Kidney (tissue), 14 donors: ENCODE measurements around the gene PRKAG2. TPM values are rescaled to one million over a fixed set of nuclear protein-coding genes. Genes with fewer than 3 reads are reported as not detected.

Experiments used
- DNase-seq, 5 donors: peaks; one replicate each; pipeline ENCODE4 v3.0.0-alpha.2; 2013 to 2020
- FAIRE-seq: peaks from 2 replicates; lab custom pipeline; 2012; peaks lifted over from hg19 to GRCh38; lab: Jason Lieb, UNC
- H3K27ac ChIP-seq, 2 donors: one replicate each; pipeline ENCODE4 v1.7.0; 2013; ENCODE audit warnings: low read depth in 2 of 2, low read length in 2 of 2, inconsistent platforms in 1 of 2
- H3K27me3 ChIP-seq: one replicate; pipeline ENCODE4 v1.7.1; 2013; ENCODE audit warnings: low read length, inconsistent platforms; ENCODE audit not compliant: control insufficient read depth, insufficient read depth
- H3K36me3 ChIP-seq, 3 donors: one replicate each; pipeline versions ENCODE4 v1.7.0 to v1.7.1; 2013; ENCODE audit warnings: low read length in 3 of 3, control low read depth in 1 of 3, inconsistent platforms in 1 of 3; ENCODE audit not compliant: insufficient read depth in 3 of 3, control insufficient read depth in 2 of 3
- H3K4me1 ChIP-seq, 3 donors: one replicate each; pipeline versions ENCODE4 v1.7.0 to v1.7.1; 2013; ENCODE audit warnings: low read length in 3 of 3, inconsistent platforms in 1 of 3, low read depth in 1 of 3; ENCODE audit not compliant: control insufficient read depth in 2 of 3, insufficient read depth in 2 of 3
- H3K4me3 ChIP-seq, 3 donors: one replicate each; pipeline versions ENCODE4 v1.7.0 to v1.8.1; 2013; ENCODE audit warnings: low read length in 3 of 3, control low read depth in 1 of 3, inconsistent platforms in 1 of 3
- H3K9ac ChIP-seq, 3 donors: one replicate each; pipeline versions ENCODE4 v1.7.0 to v1.7.1; 2013; ENCODE audit warnings: low read length in 3 of 3, control low read depth in 1 of 3, inconsistent platforms in 1 of 3
- H3K9me3 ChIP-seq, 3 donors: one replicate each; pipeline versions ENCODE4 v1.7.0 to v1.7.1; 2013; ENCODE audit warnings: low read length in 3 of 3, control low read depth in 1 of 3, inconsistent platforms in 1 of 3; ENCODE audit not compliant: control insufficient read depth in 2 of 3, insufficient read depth in 1 of 3
- CTCF ChIP-seq: IDR thresholded peaks from 3 replicates; pipeline ENCODE4 v1.5.1; 2012; ENCODE audit warnings: mild to moderate bottlenecking, moderate library complexity, borderline replicate concordance; ENCODE audit not compliant: insufficient read depth; ENCODE audit errors: extremely low read depth
- intact Hi-C: fragments of 100-400 bp; cut with DNase I; formaldehyde crosslinking; loops from one replicate; pipeline ENCODE4 v1.11.1; 2022
- polyA plus RNA-seq: library from polyadenylated mRNA; stranded (reverse); fragments of 350-450 nt; fragmentation: Illumina TruSeq; extraction: RNeasy Lipid Tissue Mini Kit (QIAGEN cat#74804); gene quantifications from one replicate; pipeline ENCODE4 v1.2.3, GENCODE V29; 2014; ENCODE audit warnings: low read depth, low replicate concordance; ENCODE audit not compliant: insufficient read depth
- total RNA-seq: library from RNA; stranded (reverse); fragmentation: NEBNext Ultra II Directional; extraction: Animal tissue kit (Norgen Biotek cat#: 25700); gene quantifications from one replicate; pipeline ENCODE4 v1.2.1, GENCODE V29; 2021
- donor health status: control.
- donor health status: control.
- donor health status: control.
- donor health status: control.
- donor health status: control.
- donor health status: DM: yes; HTN: yes; CAD: no.
- donor health status: Normal renal cell carcinoma (clear cell type).

The PRKAG2 gene
- total and polyA plus RNA-seq, 2 donors from 2014 or later, result 40.7 to 40.9 TPM

GRCh38 chr7:151810441-151811232, 66.3 kb downstream of the PRKAG2 start:
- no peaks in the 10 kb centered on the region for H3K27me3 ChIP-seq
- DNase-seq (peak in 1 of 5 donors; percentile 39), FAIRE-seq (no peak)
- TF ChIP-seq CTCF, result no peak
- peak overlapping the region; percentile 12 to 41 for H3K27ac ChIP-seq
- no peaks in the 10 kb centered on the region for H3K36me3 ChIP-seq
- no peak overlapping the region for H3K9ac ChIP-seq
- peaks cover 0 to 11% (median 7%) of the 10 kb centered on the region in 3 donors for H3K4me1 ChIP-seq
- no peaks in the 10 kb centered on the region for H3K9me3 ChIP-seq
- H3K4me3 ChIP-seq, result no peak overlapping the region
- intact Hi-C loops, result no loop called here

- intact Hi-C loops, result no loop called here
- DNase-seq (no peak), FAIRE-seq (no peak)
- Histone ChIP-seq H3K36me3 (no peaks in the 10 kb centered on the region), H3K9ac (no peak overlapping the region), H3K9me3 (no peaks in the 10 kb centered on the region), H3K4me1 (peaks cover 0 to 11% (median 7%) of the 10 kb centered on the region in 3 donors), H3K4me3 (no peak overlapping the region), H3K27ac (no peak overlapping the region), H3K27me3 (no peaks in the 10 kb centered on the region)
- TF ChIP-seq CTCF, result no peak
Observed at GRCh38 chr7:151809864-151810170, 67.1 kb downstream of the PRKAG2 start.

GRCh38 chr7:151809146-151809863, 67.6 kb downstream of the PRKAG2 start:
- FAIRE-seq (no peak), DNase-seq (no peak)
- Histone ChIP-seq H3K36me3 (no peaks in the 10 kb centered on the region), H3K9me3 (no peaks in the 10 kb centered on the region), H3K4me1 (peaks cover 0 to 11% (median 7%) of the 10 kb centered on the region in 3 donors), H3K27ac (peak overlapping the region; percentile 5 to 41), H3K27me3 (no peaks in the 10 kb centered on the region), H3K4me3 (no peak overlapping the region), H3K9ac (no peak overlapping the region)
- TF ChIP-seq CTCF, result no peak
- intact Hi-C loops, result no loop called here
